GM23338 (cell line): ENCODE measurements around the gene UBE2I. TPM values are rescaled to one million over a fixed set of nuclear protein-coding genes. Genes with fewer than 3 reads are reported as not detected.

ENCODE experiments used
- ATAC-seq: fragments of 200-7000 bp; cut with Tn5 transposase; 3 replicates; pipeline ENCODE4 v1.9.1; 2020
- DNase-seq: peaks from one replicate; pipeline ENCODE4 v3.0.0-alpha.2; 2015; ENCODE audit warnings: low spot score
- H2AFZ ChIP-seq: fragments of 200-600 bp; sonication (generic); 2 replicates; pipeline ENCODE4 v1.8.0; 2016; ENCODE audit warnings: antibody characterized with exemption, mild to moderate bottlenecking, moderate library complexity
- H3F3A ChIP-seq: fragments of 200-600 bp; sonication (generic); replicated peaks from 2 replicates; pipeline ENCODE4 v1.8.0; 2017; ENCODE audit warnings: antibody characterized with exemption, mixed run types, low read depth
- H3K27ac ChIP-seq: fragments of 200-600 bp; sonication (generic); 2 replicates; pipeline ENCODE4 v1.6.1; 2016; ENCODE audit warnings: low read depth
- H3K27me3 ChIP-seq: fragments of 200-600 bp; sonication (generic); 2 replicates; pipeline ENCODE4 v1.8.0; 2016; ENCODE audit warnings: mild to moderate bottlenecking, mixed run types, moderate library complexity; ENCODE audit not compliant: insufficient read depth
- H3K36me3 ChIP-seq: fragments of 200-600 bp; sonication (generic); 2 replicates; pipeline ENCODE4 v1.8.0; 2016; ENCODE audit warnings: mild to moderate bottlenecking; ENCODE audit not compliant: insufficient read depth
- H3K4me1 ChIP-seq: fragments of 200-600 bp; sonication (generic); 2 replicates; pipeline ENCODE4 v1.8.0; 2016; ENCODE audit warnings: mild to moderate bottlenecking, moderate library complexity; ENCODE audit not compliant: insufficient read depth
- H3K4me2 ChIP-seq: fragments of 200-600 bp; sonication (generic); 2 replicates; pipeline ENCODE4 v1.7.1; 2017; ENCODE audit warnings: mixed run types
- H3K4me3 ChIP-seq: fragments of 200-600 bp; sonication (generic); 2 replicates; pipeline ENCODE4 v1.6.1; 2016; ENCODE audit warnings: mixed run types
- H3K79me2 ChIP-seq: fragments of 200-600 bp; sonication (generic); replicated peaks from 2 replicates; pipeline ENCODE4 v1.8.0; 2017; ENCODE audit warnings: mild to moderate bottlenecking; ENCODE audit not compliant: insufficient read depth
- H3K9me2 ChIP-seq: fragments of 200-600 bp; sonication (generic); 2 replicates; pipeline ENCODE4 v1.8.0; 2017; ENCODE audit not compliant: insufficient read depth
- H4K20me1 ChIP-seq: fragments of 200-600 bp; sonication (generic); replicated peaks from 2 replicates; pipeline ENCODE4 v1.8.0; 2017; ENCODE audit warnings: mild to moderate bottlenecking; ENCODE audit not compliant: insufficient read depth
- H3K27ac Mint-ChIP-seq: 2 replicates; pipeline ENCODE4 v1.8.0; 2020; ENCODE audit warnings: inconsistent platforms, mild to moderate bottlenecking, moderate library complexity, mixed read lengths
- H3K27me3 Mint-ChIP-seq: 3 replicates; pipeline ENCODE4 v1.8.0; 2022; ENCODE audit warnings: low read depth, mild to moderate bottlenecking, moderate library complexity, mixed read lengths, inconsistent platforms; ENCODE audit not compliant: insufficient read depth, poor library complexity
- H3K36me3 Mint-ChIP-seq: 3 replicates; pipeline ENCODE4 v1.8.0; 2021; ENCODE audit warnings: low read depth, mild to moderate bottlenecking, inconsistent platforms, moderate library complexity, mixed read lengths
- H3K4me1 Mint-ChIP-seq: 3 replicates; pipeline ENCODE4 v1.8.0; 2020; ENCODE audit warnings: mild to moderate bottlenecking, inconsistent platforms, mixed read lengths
- H3K4me3 Mint-ChIP-seq: 3 replicates; pipeline ENCODE4 v1.8.0; 2021; ENCODE audit warnings: moderate library complexity, mild to moderate bottlenecking, inconsistent platforms, mixed read lengths
- H3K9me3 Mint-ChIP-seq: 3 replicates; pipeline ENCODE4 v1.8.0; 2020; ENCODE audit warnings: moderate library complexity, mild to moderate bottlenecking, inconsistent platforms, mixed read lengths
- CREB1 ChIP-seq: fragments of 250-450 bp; sonication (Bioruptor Pico); IDR thresholded peaks from 2 replicates; pipeline ENCODE4 v1.5.0; 2020; ENCODE audit warnings: low read depth, mild to moderate bottlenecking, moderate library complexity
- EZH2 ChIP-seq: fragments of 200-600 bp; sonication (generic); IDR thresholded peaks from one replicate; pipeline ENCODE4 v1.8.0; 2017; ENCODE audit warnings: antibody characterized with exemption, mild to moderate bottlenecking, low read depth; ENCODE audit not compliant: unreplicated experiment
- EZH2phosphoT487 ChIP-seq: fragments of 200-600 bp; sonication (generic); IDR thresholded peaks from one replicate; pipeline ENCODE4 v1.8.1; 2018; ENCODE audit warnings: antibody characterized with exemption; ENCODE audit not compliant: unreplicated experiment
- JUNB ChIP-seq: IDR thresholded peaks from one replicate; pipeline ENCODE4 v1.6.1; 2016; ENCODE audit warnings: antibody characterized with exemption; ENCODE audit not compliant: unreplicated experiment
- NANOG ChIP-seq: IDR thresholded peaks from 2 replicates; pipeline ENCODE4 v1.6.1; 2016; ENCODE audit warnings: antibody characterized with exemption, borderline replicate concordance
- POLR2AphosphoS5 ChIP-seq: IDR thresholded peaks from 2 replicates; pipeline ENCODE4 v1.6.1; 2016; ENCODE audit warnings: antibody characterized with exemption, low read depth
- STAT1 ChIP-seq: IDR thresholded peaks from one replicate; pipeline ENCODE4 v1.6.1; 2016; ENCODE audit warnings: antibody characterized with exemption; ENCODE audit not compliant: unreplicated experiment
- ZNF114 ChIP-seq: fragments of 250-450 bp; sonication (Bioruptor Pico); IDR thresholded peaks from 2 replicates; pipeline ENCODE4 v1.5.0; 2020; ENCODE audit warnings: mild to moderate bottlenecking, moderate library complexity
- ZNF331 ChIP-seq: fragments of 250-450 bp; sonication (Bioruptor Pico); IDR thresholded peaks from 2 replicates; pipeline ENCODE4 v1.5.0; 2020; ENCODE audit warnings: low read depth, mild to moderate bottlenecking, moderate library complexity
- ZNF462 ChIP-seq: fragments of 250-450 bp; sonication (Bioruptor Pico); IDR thresholded peaks from 2 replicates; pipeline ENCODE4 v1.5.0; 2020; ENCODE audit warnings: mild to moderate bottlenecking, moderate library complexity
- polyA plus RNA-seq: library from polyadenylated mRNA; unstranded; fragments of >200 nt; fragmentation: Nextera tagmentation; extraction: Ambion mirVana; gene quantifications from 2 replicates; pipeline ENCODE4 v1.2.1, GENCODE V29; 2016
- total RNA-seq: library from RNA; depleted of rRNA; stranded (reverse); fragments of >200 nt; shearing (Covaris generic); gene quantifications from 2 replicates; pipeline ENCODE4 v1.2.3, GENCODE V29; 2014
- TF ChIP-seq, protein P1 (sequence below): IDR thresholded peaks from one replicate; pipeline ENCODE4 v1.6.1; 2018; ENCODE audit warnings: antibody characterized with exemption; ENCODE audit not compliant: unreplicated experiment
- TF ChIP-seq, protein P2 (sequence below): IDR thresholded peaks from 2 replicates; pipeline ENCODE4 v1.6.1; 2016; ENCODE audit warnings: antibody characterized with exemption
- TF ChIP-seq, protein P3 (sequence below), 2 experiments: fragments of 200-600 bp in 1 of 2; sonication (generic) in 1 of 2; conservative IDR thresholded peaks; 2 replicates each; pipeline versions ENCODE4 v1.5.1 to v1.6.1; 2016 to 2017; ENCODE audit warnings: antibody characterized with exemption in 2 of 2, low read depth in 2 of 2, mild to moderate bottlenecking in 2 of 2, moderate library complexity in 1 of 2

UBE2I gene
- total and polyA plus RNA-seq, 2 experiments from 2014 or later: 116 to 220 TPM

- H3F3A ChIP-seq: no peaks in the 10 kb centered on the region
- no peak overlapping the region for H3K4me3 ChIP-seq
- Mint-ChIP-seq H3K27me3 (peaks cover 13% of the 10 kb centered on the region), H3K36me3 (peaks cover 5% of the 10 kb centered on the region; the same call in 1 of the 3 replicates), H3K9me3 (no peaks in the 10 kb centered on the region; the same call in 1 of the 3 replicates), H3K27ac (no peak overlapping the region), H3K4me1 (peaks cover 3% of the 10 kb centered on the region; the same call in 2 of the 3 replicates), H3K4me3 (no peak overlapping the region; the same call in 2 of the 3 replicates)
- H4K20me1 ChIP-seq: no peaks in the 10 kb centered on the region
- H3K27ac ChIP-seq: no peak overlapping the region
- no peaks in the 10 kb centered on the region for H3K27me3 ChIP-seq
- ATAC-seq (no peak), DNase-seq (no peak)
- H2AFZ ChIP-seq: no peak overlapping the region
- H3K79me2 ChIP-seq: no peaks in the 10 kb centered on the region
- no peak overlapping the region for H3K4me2 ChIP-seq
- no peaks in the 10 kb centered on the region; the same call in 1 of the 2 replicates for H3K4me1 ChIP-seq
- no peaks in the 10 kb centered on the region for H3K36me3 ChIP-seq
- no peaks in the 10 kb centered on the region for H3K9me2 ChIP-seq
- TF ChIP-seq EZH2 (no peak), CREB1 (CRISPR knock-in tag) (no peak), EZH2phosphoT487 (no peak), STAT1 (no peak), POLR2AphosphoS5 (no peak), NANOG (no peak), ZNF462 (CRISPR knock-in tag) (no peak), ZNF331 (CRISPR knock-in tag) (no peak), JUNB (no peak), ZNF114 (CRISPR knock-in tag) (no peak)
- TF ChIP-seq, protein P1, sequence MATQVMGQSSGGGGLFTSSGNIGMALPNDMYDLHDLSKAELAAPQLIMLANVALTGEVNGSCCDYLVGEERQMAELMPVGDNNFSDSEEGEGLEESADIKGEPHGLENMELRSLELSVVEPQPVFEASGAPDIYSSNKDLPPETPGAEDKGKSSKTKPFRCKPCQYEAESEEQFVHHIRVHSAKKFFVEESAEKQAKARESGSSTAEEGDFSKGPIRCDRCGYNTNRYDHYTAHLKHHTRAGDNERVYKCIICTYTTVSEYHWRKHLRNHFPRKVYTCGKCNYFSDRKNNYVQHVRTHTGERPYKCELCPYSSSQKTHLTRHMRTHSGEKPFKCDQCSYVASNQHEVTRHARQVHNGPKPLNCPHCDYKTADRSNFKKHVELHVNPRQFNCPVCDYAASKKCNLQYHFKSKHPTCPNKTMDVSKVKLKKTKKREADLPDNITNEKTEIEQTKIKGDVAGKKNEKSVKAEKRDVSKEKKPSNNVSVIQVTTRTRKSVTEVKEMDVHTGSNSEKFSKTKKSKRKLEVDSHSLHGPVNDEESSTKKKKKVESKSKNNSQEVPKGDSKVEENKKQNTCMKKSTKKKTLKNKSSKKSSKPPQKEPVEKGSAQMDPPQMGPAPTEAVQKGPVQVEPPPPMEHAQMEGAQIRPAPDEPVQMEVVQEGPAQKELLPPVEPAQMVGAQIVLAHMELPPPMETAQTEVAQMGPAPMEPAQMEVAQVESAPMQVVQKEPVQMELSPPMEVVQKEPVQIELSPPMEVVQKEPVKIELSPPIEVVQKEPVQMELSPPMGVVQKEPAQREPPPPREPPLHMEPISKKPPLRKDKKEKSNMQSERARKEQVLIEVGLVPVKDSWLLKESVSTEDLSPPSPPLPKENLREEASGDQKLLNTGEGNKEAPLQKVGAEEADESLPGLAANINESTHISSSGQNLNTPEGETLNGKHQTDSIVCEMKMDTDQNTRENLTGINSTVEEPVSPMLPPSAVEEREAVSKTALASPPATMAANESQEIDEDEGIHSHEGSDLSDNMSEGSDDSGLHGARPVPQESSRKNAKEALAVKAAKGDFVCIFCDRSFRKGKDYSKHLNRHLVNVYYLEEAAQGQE: no peak
- TF ChIP-seq, protein P2, sequence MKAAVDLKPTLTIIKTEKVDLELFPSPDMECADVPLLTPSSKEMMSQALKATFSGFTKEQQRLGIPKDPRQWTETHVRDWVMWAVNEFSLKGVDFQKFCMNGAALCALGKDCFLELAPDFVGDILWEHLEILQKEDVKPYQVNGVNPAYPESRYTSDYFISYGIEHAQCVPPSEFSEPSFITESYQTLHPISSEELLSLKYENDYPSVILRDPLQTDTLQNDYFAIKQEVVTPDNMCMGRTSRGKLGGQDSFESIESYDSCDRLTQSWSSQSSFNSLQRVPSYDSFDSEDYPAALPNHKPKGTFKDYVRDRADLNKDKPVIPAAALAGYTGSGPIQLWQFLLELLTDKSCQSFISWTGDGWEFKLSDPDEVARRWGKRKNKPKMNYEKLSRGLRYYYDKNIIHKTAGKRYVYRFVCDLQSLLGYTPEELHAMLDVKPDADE: no peak
- TF ChIP-seq, protein P3, sequence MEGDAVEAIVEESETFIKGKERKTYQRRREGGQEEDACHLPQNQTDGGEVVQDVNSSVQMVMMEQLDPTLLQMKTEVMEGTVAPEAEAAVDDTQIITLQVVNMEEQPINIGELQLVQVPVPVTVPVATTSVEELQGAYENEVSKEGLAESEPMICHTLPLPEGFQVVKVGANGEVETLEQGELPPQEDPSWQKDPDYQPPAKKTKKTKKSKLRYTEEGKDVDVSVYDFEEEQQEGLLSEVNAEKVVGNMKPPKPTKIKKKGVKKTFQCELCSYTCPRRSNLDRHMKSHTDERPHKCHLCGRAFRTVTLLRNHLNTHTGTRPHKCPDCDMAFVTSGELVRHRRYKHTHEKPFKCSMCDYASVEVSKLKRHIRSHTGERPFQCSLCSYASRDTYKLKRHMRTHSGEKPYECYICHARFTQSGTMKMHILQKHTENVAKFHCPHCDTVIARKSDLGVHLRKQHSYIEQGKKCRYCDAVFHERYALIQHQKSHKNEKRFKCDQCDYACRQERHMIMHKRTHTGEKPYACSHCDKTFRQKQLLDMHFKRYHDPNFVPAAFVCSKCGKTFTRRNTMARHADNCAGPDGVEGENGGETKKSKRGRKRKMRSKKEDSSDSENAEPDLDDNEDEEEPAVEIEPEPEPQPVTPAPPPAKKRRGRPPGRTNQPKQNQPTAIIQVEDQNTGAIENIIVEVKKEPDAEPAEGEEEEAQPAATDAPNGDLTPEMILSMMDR (conservative IDR thresholded peaks at IDR 0.05; ENCODE audit: low read depth in 2 of 2): no peak
Observed at GRCh38 chr16:1272453-1273198, 36.8 kb upstream of the UBE2I start.
